Ovary (tissue), 9 donors: ENCODE results near the gene DCHS2. TPM values are rescaled to one million over a fixed set of nuclear protein-coding genes. Genes with fewer than 3 reads are reported as not detected.

Experiments
- DNase-seq, 5 donors: peaks; one replicate each; pipeline ENCODE4 v3.0.0-alpha.2; 2019 to 2020
- H3K27ac ChIP-seq, 2 donors: fragments of 200-600 bp; one replicate each; pipeline versions ENCODE4 v1.5.1 to v1.8.0; 2019 to 2022
- H3K27me3 ChIP-seq: fragments of 200-600 bp; one replicate; pipeline ENCODE4 v1.8.0; 2022
- H3K36me3 ChIP-seq: fragments of 200-600 bp; sonication (generic); one replicate; pipeline ENCODE4 v1.5.1; 2019
- H3K4me1 ChIP-seq: one replicate; pipeline ENCODE4 v1.8.1; 2013; ENCODE audit warnings: mild to moderate bottlenecking, moderate library complexity; ENCODE audit not compliant: insufficient read depth
- H3K4me3 ChIP-seq: fragments of 200-600 bp; sonication (generic); one replicate; pipeline ENCODE4 v1.5.1; 2017
- H3K9me3 ChIP-seq, 2 donors: fragments of 200-600 bp in 1 of 2; sonication (generic) in 1 of 2; one replicate each; pipeline versions ENCODE4 v1.5.1 to v1.8.1; 2013 to 2019; ENCODE audit warnings: mild to moderate bottlenecking in 1 of 2, moderate library complexity in 1 of 2
- CTCF ChIP-seq, 3 donors: fragments of 450-650 bp in 2 of 3; fragments of 200-600 bp in 1 of 3; IDR thresholded peaks; one replicate each; pipeline versions ENCODE4 v1.5.1 to v1.8.0; 2016 to 2022; ENCODE audit warnings: antibody characterized with exemption in 3 of 3, mild to moderate bottlenecking in 1 of 3
- EP300 ChIP-seq: sonication (generic); formaldehyde crosslinking; IDR thresholded peaks from one replicate; pipeline ENCODE4 v1.6.1; 2017; ENCODE audit warnings: antibody characterized with exemption
- POLR2A ChIP-seq: fragments of 450-650 bp; IDR thresholded peaks from one replicate; pipeline ENCODE4 v1.6.1; 2017; ENCODE audit warnings: antibody characterized with exemption, mild to moderate bottlenecking, moderate library complexity
- WGBS, 3 donors: extraction: QIAGEN DNeasy Blood & Tissue Kit in 1 of 3; methylation state at CpG; one replicate each; pipeline versions ENCODE4 v1.1.5 to v1.1.7; 2013 to 2017; 5-methylcytosine and 5-hydroxymethylcytosine counted together
- intact Hi-C, 4 donors: fragments of 100-400 bp; cut with DNase I; formaldehyde crosslinking; loops; one replicate each; pipeline versions ENCODE4 v1.11.0 to v1.15.1; 2022 to 2023
- polyA plus RNA-seq, 2 donors: library from polyadenylated mRNA; stranded (reverse); fragments of 200-250 nt in 1 of 2; fragments of 350-450 nt in 1 of 2; fragmentation: Illumina TruSeq in 1 of 2; extraction: RNeasy Lipid Tissue Mini Kit (QIAGEN cat#74804) in 1 of 2; gene quantifications; one replicate each; pipeline ENCODE4 v1.2.3, GENCODE V29; 2013 to 2014
- total RNA-seq, 7 donors: library from RNA; depleted of rRNA in 2 of 7; stranded (reverse); fragments of >200 nt in 2 of 7; fragmentation: NEBNext Ultra II Directional in 3 of 7; extraction: Animal tissue kit (Norgen Biotek cat#: 25700) in 3 of 7; gene quantifications; one replicate each; pipeline versions ENCODE4 v1.1.0 to v1.2.4, GENCODE V29; 2016 to 2023
- donor health status: DM: no; HTN: no; CAD: no; lungs with moderate emphysema.
- donor health status: DM: no; HTN: no; CAD: no.
- donor health status: Bipolar disorder and iron deficiency.
- donor health status: DM: yes; HTN: yes; CAD: no.
- donor health status: DM: no; HTN: no; CAD: no.
- donor health status: DM: yes; HTN: yes; CAD: no.

The DCHS2 gene
- total and polyA plus RNA-seq, 9 donors = 0.68 to 8.7 (median 2.6) TPM

- 24 to 33% (median 27%) methylated on average over 4 of the region's 4 CpGs for WGBS, 3 donors
- Histone ChIP-seq H3K4me1 (no peaks in the 10 kb centered on the region), H3K27me3 (no peaks in the 10 kb centered on the region), H3K27ac (no peak overlapping the region), H3K36me3 (no peaks in the 10 kb centered on the region), H3K4me3 (no peak overlapping the region), H3K9me3 (no peaks in the 10 kb centered on the region)
- no peak for DNase-seq
- intact Hi-C loops = no loop called here
- TF ChIP-seq CTCF (IDR thresholded peaks at IDR 0.05) = no peak
- no peak for TF ChIP-seq POLR2A
- no peak for TF ChIP-seq EP300
Measured at GRCh38 chr4:154471526-154472331, 19.9 kb downstream of the DCHS2 start.

- H3K27ac ChIP-seq = no peak overlapping the region
- H3K27me3 ChIP-seq = no peaks in the 10 kb centered on the region
- H3K4me3 ChIP-seq = no peak overlapping the region
- H3K4me1 ChIP-seq = no peaks in the 10 kb centered on the region
- intact Hi-C loops = no loop called here
- 55 to 89% (median 60%) methylated on average over 2 of the region's 2 CpGs for WGBS, 3 donors
- no peaks in the 10 kb centered on the region for H3K9me3 ChIP-seq
- H3K36me3 ChIP-seq = no peaks in the 10 kb centered on the region
- TF ChIP-seq EP300 (no peak), POLR2A (no peak), CTCF (IDR thresholded peaks at IDR 0.05) (no peak)
- DNase-seq = no peak
Measured at GRCh38 chr4:154471032-154471431, 20.6 kb downstream of the DCHS2 start.

- no peaks in the 10 kb centered on the region for H3K36me3 ChIP-seq
- WGBS, 3 donors = 73 to 98% (median 82%) methylated on average over 1 of the region's 1 CpG
- intact Hi-C loops = no loop called here
Measured at GRCh38 chr4:154467886-154468285, 23.7 kb downstream of the DCHS2 start.

GRCh38 chr4:154466336-154466735, 25.3 kb downstream of the DCHS2 start:
- intact Hi-C loops = no loop called here
- H3K27me3 ChIP-seq = no peaks in the 10 kb centered on the region
- no peaks in the 10 kb centered on the region for H3K36me3 ChIP-seq
- no peaks in the 10 kb centered on the region for H3K9me3 ChIP-seq
- no peak for DNase-seq
- no peaks in the 10 kb centered on the region for H3K4me1 ChIP-seq
- H3K27ac ChIP-seq = no peak overlapping the region
- no peak overlapping the region for H3K4me3 ChIP-seq
- 91 to 94% (median 92%) methylated on average over 5 of the region's 5 CpGs for WGBS, 3 donors
- TF ChIP-seq CTCF (IDR thresholded peaks at IDR 0.05) = no peak
- TF ChIP-seq EP300 = no peak
- no peak for TF ChIP-seq POLR2A

More at GRCh38 chr4:154467886-154468285, 23.7 kb downstream of the DCHS2 start:
- Histone ChIP-seq H3K4me3 (no peak overlapping the region), H3K4me1 (no peaks in the 10 kb centered on the region), H3K27me3 (no peaks in the 10 kb centered on the region), H3K9me3 (no peaks in the 10 kb centered on the region), H3K27ac (no peak overlapping the region)
- no peak for DNase-seq
- TF ChIP-seq CTCF (IDR thresholded peaks at IDR 0.05) = no peak
- no peak for TF ChIP-seq EP300
- no peak for TF ChIP-seq POLR2A
